Nephron progenitor cell (in vitro differentiated cells): ENCODE data around the gene LTBP1.

Experiments
- DNase-seq: peaks from one replicate; pipeline ENCODE4 v3.0.0; 2021
- H3K27ac Mint-ChIP-seq: 2 replicates; pipeline ENCODE4 v1.8.0; 2021; ENCODE audit warnings: mild to moderate bottlenecking, moderate library complexity, mixed read lengths
- H3K27me3 Mint-ChIP-seq: 2 replicates; pipeline ENCODE4 v1.8.0; 2021; ENCODE audit warnings: mild to moderate bottlenecking, low read depth, mixed read lengths; ENCODE audit not compliant: poor library complexity
- H3K36me3 Mint-ChIP-seq: 2 replicates; pipeline ENCODE4 v1.8.0; 2021; ENCODE audit warnings: low read depth, mixed read lengths
- H3K4me1 Mint-ChIP-seq: 2 replicates; pipeline ENCODE4 v1.8.0; 2021; ENCODE audit warnings: mixed read lengths
- H3K4me3 Mint-ChIP-seq: 2 replicates; pipeline ENCODE4 v1.8.0; 2021; ENCODE audit warnings: mild to moderate bottlenecking, moderate library complexity, mixed read lengths
- H3K9me3 Mint-ChIP-seq: 2 replicates; pipeline ENCODE4 v1.8.0; 2021; ENCODE audit warnings: mild to moderate bottlenecking, moderate library complexity, mixed read lengths
- TF ChIP-seq, protein P1 (sequence below): fragments of 200-600 bp; sonication (generic); IDR thresholded peaks from 2 replicates; pipeline ENCODE4 v1.5.0; 2021; ENCODE audit warnings: antibody characterized with exemption

The LTBP1 gene

DNA sequence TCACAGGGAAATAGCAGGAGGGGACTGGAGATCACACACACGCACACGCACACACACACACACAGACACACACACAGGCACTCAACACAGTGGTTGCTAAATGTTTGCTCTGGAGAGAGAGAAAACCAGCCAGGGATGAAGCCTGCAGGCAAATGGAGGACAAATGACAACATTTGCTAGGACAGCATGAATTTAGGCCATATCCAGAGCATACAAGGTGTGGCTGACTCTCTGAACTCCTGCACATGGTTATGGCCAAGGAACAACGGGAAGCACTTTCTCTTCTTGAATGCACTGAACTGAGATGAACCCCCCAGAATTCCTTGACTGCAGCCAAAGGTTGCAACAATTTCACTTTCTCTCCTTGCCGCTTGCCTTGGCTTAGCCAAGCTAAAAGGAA, 299.7 kb downstream of the LTBP1 start:
- TF ChIP-seq, protein P1, sequence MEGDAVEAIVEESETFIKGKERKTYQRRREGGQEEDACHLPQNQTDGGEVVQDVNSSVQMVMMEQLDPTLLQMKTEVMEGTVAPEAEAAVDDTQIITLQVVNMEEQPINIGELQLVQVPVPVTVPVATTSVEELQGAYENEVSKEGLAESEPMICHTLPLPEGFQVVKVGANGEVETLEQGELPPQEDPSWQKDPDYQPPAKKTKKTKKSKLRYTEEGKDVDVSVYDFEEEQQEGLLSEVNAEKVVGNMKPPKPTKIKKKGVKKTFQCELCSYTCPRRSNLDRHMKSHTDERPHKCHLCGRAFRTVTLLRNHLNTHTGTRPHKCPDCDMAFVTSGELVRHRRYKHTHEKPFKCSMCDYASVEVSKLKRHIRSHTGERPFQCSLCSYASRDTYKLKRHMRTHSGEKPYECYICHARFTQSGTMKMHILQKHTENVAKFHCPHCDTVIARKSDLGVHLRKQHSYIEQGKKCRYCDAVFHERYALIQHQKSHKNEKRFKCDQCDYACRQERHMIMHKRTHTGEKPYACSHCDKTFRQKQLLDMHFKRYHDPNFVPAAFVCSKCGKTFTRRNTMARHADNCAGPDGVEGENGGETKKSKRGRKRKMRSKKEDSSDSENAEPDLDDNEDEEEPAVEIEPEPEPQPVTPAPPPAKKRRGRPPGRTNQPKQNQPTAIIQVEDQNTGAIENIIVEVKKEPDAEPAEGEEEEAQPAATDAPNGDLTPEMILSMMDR, result no peak
- H3K4me3 Mint-ChIP-seq, result no peak overlapping the region
- no peak for DNase-seq
- no peaks in the 10 kb centered on the region for H3K9me3 Mint-ChIP-seq
- H3K4me1 Mint-ChIP-seq, result peaks cover 13% of the 10 kb centered on the region
- H3K27ac Mint-ChIP-seq, result no peak overlapping the region
- H3K27me3 Mint-ChIP-seq, result no peaks in the 10 kb centered on the region
- peaks cover 10% of the 10 kb centered on the region for H3K36me3 Mint-ChIP-seq

DNA sequence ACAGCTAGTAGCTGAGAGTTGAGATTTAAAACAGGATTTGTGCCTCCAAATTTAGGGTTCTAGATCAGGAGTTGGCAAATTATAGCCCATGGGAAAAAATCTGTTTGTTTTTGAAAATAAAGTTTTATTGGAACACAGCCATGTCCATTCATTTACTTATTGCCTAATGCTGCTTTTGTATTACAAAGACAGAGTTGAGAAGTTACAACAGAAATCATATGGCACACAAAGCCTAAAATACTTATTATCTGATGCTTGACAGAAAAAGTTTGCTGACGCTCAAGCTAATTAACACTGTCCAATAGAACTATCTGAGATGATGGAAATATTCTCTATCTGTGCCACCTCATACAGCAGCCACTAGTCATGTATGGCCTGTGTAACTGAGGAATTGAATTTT, 300.6 kb downstream of the LTBP1 start:
- Mint-ChIP-seq H3K9me3 (no peaks in the 10 kb centered on the region), H3K4me1 (peaks cover 13% of the 10 kb centered on the region), H3K36me3 (peaks cover 15% of the 10 kb centered on the region), H3K27me3 (no peaks in the 10 kb centered on the region), H3K4me3 (no peak overlapping the region), H3K27ac (no peak overlapping the region)
- DNase-seq, result no peak
- TF ChIP-seq, protein P1, result no peak

DNA sequence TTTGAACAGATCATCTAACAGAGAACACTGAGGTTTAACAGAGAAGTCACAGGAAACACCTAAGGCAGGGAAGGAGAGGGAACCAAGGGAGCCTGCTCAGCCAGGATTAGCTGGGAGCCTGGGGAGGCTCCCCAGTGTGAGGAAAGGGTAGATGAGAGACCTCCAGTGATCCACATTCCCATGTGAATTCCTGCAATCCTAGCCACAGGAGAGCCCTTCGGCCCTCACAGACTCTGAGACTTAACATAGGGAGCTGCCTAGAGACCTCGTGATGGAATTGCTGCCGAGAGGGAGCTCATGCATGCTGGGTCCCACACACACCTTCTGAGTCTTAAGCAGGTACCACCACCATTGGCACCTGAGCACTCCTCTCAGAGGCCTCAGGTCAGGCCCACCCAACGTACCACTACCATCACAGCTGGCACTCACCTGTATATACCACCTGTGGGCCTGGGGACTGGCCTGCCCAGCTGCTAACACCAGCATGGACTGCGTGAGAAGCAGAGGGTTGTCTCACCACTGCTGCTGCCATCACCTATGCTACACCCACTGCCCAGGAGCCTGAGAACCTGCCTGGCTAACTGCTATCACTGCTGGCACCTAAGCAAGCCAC, 303.8 kb downstream of the LTBP1 start:
- Mint-ChIP-seq H3K27ac (no peak overlapping the region), H3K4me3 (no peak overlapping the region), H3K9me3 (peaks cover 5% of the 10 kb centered on the region), H3K27me3 (no peaks in the 10 kb centered on the region), H3K4me1 (peaks cover 13% of the 10 kb centered on the region), H3K36me3 (peaks cover 30% of the 10 kb centered on the region)
- no peak for DNase-seq
- TF ChIP-seq, protein P1, result no peak

DNA sequence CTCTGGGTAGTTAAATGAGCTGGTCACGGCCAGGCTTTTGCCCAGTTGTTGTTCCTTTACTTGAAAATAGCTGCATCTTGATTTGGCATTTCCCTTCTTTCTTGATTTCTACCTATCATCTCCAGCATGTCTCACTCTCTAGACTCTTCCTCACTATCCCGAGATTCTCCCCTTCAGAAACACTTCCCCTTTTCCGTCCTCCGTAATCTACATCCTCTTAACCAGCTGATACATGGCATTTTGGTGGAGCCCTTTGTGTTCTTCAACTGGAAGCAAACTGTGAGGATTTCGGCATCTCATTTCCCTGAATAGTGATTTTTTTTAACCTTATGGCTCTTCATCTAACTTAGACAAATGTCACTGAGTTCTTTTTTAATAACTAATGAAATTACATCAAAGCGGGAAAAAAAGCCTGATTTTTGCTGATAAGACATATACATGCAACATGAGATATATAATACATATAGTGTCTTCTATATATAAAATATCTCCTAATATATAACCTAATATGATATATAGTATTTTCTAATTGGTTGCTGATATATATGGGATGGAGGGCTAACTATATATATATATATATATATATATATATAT, 309.5 kb downstream of the LTBP1 start:
- Mint-ChIP-seq H3K36me3 (peaks cover 37% of the 10 kb centered on the region), H3K27me3 (no peaks in the 10 kb centered on the region), H3K4me3 (no peak overlapping the region), H3K27ac (no peak overlapping the region), H3K4me1 (peaks cover 3% of the 10 kb centered on the region), H3K9me3 (peaks cover 9% of the 10 kb centered on the region)
- TF ChIP-seq, protein P1, result no peak
- DNase-seq, result no peak

DNA sequence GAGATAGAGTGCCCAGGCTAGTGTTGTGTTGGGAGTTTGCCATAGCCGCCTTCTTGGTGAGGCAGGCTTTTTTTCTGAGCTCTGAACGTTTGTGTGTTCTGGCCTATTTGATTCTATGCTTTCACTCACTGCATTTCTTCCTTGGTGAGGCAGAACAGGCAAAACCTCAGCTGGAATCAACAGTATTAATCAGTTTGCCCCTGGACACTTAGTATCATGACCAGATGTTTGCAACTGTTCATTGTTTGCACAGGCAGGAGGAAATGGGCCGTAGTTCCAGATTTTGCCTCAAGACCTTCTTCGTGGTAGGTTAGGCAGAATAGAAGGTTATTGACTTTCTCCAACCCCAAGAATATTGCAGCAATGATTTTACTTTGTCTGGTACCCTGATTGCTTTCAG, 311.6 kb downstream of the LTBP1 start:
- H3K36me3 Mint-ChIP-seq, result peaks cover 36% of the 10 kb centered on the region
- peaks cover 7% of the 10 kb centered on the region for H3K4me1 Mint-ChIP-seq
- no peaks in the 10 kb centered on the region for H3K27me3 Mint-ChIP-seq
- no peak for DNase-seq
- peaks cover 5% of the 10 kb centered on the region for H3K9me3 Mint-ChIP-seq
- TF ChIP-seq, protein P1, result no peak
- no peak overlapping the region for H3K4me3 Mint-ChIP-seq
- H3K27ac Mint-ChIP-seq, result no peak overlapping the region

DNA sequence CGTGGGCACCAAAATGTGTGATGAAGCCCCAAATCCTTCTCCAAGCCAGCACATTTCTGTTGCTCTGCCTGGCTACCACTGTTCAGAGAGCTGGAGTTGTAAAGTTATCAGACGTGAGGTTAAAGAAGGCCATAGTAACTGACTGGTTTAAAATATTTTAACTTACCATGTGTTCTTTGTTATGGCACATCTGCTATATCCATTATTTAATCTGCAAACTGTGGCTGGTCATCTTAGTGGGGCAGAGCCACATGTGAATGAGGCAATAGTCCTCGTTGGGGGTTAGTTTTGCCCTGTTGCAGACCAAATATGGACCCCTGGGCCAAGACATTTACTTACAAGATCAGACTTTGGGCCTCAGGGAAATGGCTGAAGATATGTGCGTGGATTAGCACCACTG, 315.3 kb downstream of the LTBP1 start:
- Mint-ChIP-seq H3K4me1 (peaks cover 7% of the 10 kb centered on the region), H3K27me3 (no peaks in the 10 kb centered on the region), H3K9me3 (no peaks in the 10 kb centered on the region), H3K4me3 (no peak overlapping the region), H3K27ac (no peak overlapping the region), H3K36me3 (peaks cover 44% of the 10 kb centered on the region)
- DNase-seq, result no peak
- TF ChIP-seq, protein P1, result no peak
